Kidney (tissue), 14 donors: ENCODE measurements around the gene U2AF2. TPM values are rescaled to one million over a fixed set of nuclear protein-coding genes. Genes with fewer than 3 reads are reported as not detected.
"Not testable (repeated sequence)": the region's sequence is repeated elsewhere in the genome, so short reads cannot be mapped to it uniquely, and the experiment has no call there.

ENCODE experiments used
- DNase-seq, 5 donors: peaks; one replicate each; pipeline ENCODE4 v3.0.0-alpha.2; 2013 to 2020
- FAIRE-seq: peaks from 2 replicates; lab custom pipeline; 2012; peaks lifted over from hg19 to GRCh38; lab: Jason Lieb, UNC
- H3K27ac ChIP-seq, 2 donors: one replicate each; pipeline ENCODE4 v1.7.0; 2013; ENCODE audit warnings: low read depth in 2 of 2, low read length in 2 of 2, inconsistent platforms in 1 of 2
- H3K27me3 ChIP-seq: one replicate; pipeline ENCODE4 v1.7.1; 2013; ENCODE audit warnings: low read length, inconsistent platforms; ENCODE audit not compliant: control insufficient read depth, insufficient read depth
- H3K36me3 ChIP-seq, 3 donors: one replicate each; pipeline versions ENCODE4 v1.7.0 to v1.7.1; 2013; ENCODE audit warnings: low read length in 3 of 3, control low read depth in 1 of 3, inconsistent platforms in 1 of 3; ENCODE audit not compliant: insufficient read depth in 3 of 3, control insufficient read depth in 2 of 3
- H3K4me1 ChIP-seq, 3 donors: one replicate each; pipeline versions ENCODE4 v1.7.0 to v1.7.1; 2013; ENCODE audit warnings: low read length in 3 of 3, inconsistent platforms in 1 of 3, low read depth in 1 of 3; ENCODE audit not compliant: control insufficient read depth in 2 of 3, insufficient read depth in 2 of 3
- H3K4me3 ChIP-seq, 3 donors: one replicate each; pipeline versions ENCODE4 v1.7.0 to v1.8.1; 2013; ENCODE audit warnings: low read length in 3 of 3, control low read depth in 1 of 3, inconsistent platforms in 1 of 3
- H3K9ac ChIP-seq, 3 donors: one replicate each; pipeline versions ENCODE4 v1.7.0 to v1.7.1; 2013; ENCODE audit warnings: low read length in 3 of 3, control low read depth in 1 of 3, inconsistent platforms in 1 of 3
- H3K9me3 ChIP-seq, 3 donors: one replicate each; pipeline versions ENCODE4 v1.7.0 to v1.7.1; 2013; ENCODE audit warnings: low read length in 3 of 3, control low read depth in 1 of 3, inconsistent platforms in 1 of 3; ENCODE audit not compliant: control insufficient read depth in 2 of 3, insufficient read depth in 1 of 3
- intact Hi-C: fragments of 100-400 bp; cut with DNase I; formaldehyde crosslinking; loops from one replicate; pipeline ENCODE4 v1.11.1; 2022
- polyA plus RNA-seq: library from polyadenylated mRNA; stranded (reverse); fragments of 350-450 nt; fragmentation: Illumina TruSeq; extraction: RNeasy Lipid Tissue Mini Kit (QIAGEN cat#74804); gene quantifications from one replicate; pipeline ENCODE4 v1.2.3, GENCODE V29; 2014; ENCODE audit warnings: low read depth, low replicate concordance; ENCODE audit not compliant: insufficient read depth
- total RNA-seq: library from RNA; stranded (reverse); fragmentation: NEBNext Ultra II Directional; extraction: Animal tissue kit (Norgen Biotek cat#: 25700); gene quantifications from one replicate; pipeline ENCODE4 v1.2.1, GENCODE V29; 2021
- TF ChIP-seq, protein P1 (sequence below): IDR thresholded peaks from 3 replicates; pipeline ENCODE4 v1.5.1; 2012; ENCODE audit warnings: mild to moderate bottlenecking, moderate library complexity, borderline replicate concordance; ENCODE audit not compliant: insufficient read depth; ENCODE audit errors: extremely low read depth
- donor health status: control.
- donor health status: control.
- donor health status: control.
- donor health status: control.
- donor health status: control.
- donor health status: DM: yes; HTN: yes; CAD: no.
- donor health status: Normal renal cell carcinoma (clear cell type).

Gene U2AF2
- total and polyA plus RNA-seq, 2 donors from 2014 or later = 54.8 to 161 TPM

DNA sequence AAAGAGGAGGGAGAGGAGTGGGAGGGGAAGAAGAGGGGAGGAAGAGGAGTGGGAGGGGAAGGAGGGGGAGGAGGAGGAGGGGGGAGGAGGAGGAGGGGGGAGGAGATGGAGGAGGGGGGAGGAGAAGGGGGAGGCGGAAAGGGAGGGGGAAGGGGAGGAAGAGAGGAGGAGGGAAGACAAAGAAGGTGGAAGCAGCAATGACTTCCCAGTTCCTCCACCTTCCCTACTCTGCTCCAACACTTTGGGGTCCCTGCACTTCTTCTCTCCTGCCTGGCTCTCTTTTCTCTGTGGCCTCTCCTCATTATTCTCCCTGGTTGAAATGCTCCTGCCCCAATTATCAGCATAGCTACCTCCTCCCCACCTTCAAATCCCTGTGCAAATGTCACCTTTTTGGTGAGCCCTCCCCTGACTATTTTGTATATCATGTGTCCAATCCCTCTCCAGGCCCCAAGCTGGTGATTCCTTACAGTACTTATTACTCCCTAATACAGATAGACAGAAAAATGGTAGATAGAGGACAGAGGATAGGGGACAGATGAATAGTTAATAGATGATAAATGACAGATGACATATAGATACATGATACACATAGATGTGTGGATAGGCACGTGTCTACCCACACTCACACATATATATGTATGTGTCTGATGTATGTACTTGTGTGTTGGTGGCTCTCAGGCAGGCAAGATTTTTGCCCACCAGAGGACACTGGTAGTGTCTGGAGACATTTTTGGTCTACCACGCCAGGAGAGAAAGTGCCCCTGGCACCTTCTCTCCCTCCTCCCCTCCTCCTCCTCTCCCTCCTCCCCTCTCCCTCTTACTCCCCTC, 58.2 kb downstream of the U2AF2 start:
- Histone ChIP-seq H3K9ac (no peak overlapping the region), H3K4me3 (no peak overlapping the region), H3K27me3 (no peaks in the 10 kb centered on the region), H3K27ac (no peak overlapping the region), H3K4me1 (no peaks in the 10 kb centered on the region), H3K36me3 (no peaks in the 10 kb centered on the region), H3K9me3 (no peaks in the 10 kb centered on the region)
- intact Hi-C loops = no loop called here
- FAIRE-seq = no peak
- TF ChIP-seq, protein P1, sequence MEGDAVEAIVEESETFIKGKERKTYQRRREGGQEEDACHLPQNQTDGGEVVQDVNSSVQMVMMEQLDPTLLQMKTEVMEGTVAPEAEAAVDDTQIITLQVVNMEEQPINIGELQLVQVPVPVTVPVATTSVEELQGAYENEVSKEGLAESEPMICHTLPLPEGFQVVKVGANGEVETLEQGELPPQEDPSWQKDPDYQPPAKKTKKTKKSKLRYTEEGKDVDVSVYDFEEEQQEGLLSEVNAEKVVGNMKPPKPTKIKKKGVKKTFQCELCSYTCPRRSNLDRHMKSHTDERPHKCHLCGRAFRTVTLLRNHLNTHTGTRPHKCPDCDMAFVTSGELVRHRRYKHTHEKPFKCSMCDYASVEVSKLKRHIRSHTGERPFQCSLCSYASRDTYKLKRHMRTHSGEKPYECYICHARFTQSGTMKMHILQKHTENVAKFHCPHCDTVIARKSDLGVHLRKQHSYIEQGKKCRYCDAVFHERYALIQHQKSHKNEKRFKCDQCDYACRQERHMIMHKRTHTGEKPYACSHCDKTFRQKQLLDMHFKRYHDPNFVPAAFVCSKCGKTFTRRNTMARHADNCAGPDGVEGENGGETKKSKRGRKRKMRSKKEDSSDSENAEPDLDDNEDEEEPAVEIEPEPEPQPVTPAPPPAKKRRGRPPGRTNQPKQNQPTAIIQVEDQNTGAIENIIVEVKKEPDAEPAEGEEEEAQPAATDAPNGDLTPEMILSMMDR = no peak
- no peak for DNase-seq

DNA sequence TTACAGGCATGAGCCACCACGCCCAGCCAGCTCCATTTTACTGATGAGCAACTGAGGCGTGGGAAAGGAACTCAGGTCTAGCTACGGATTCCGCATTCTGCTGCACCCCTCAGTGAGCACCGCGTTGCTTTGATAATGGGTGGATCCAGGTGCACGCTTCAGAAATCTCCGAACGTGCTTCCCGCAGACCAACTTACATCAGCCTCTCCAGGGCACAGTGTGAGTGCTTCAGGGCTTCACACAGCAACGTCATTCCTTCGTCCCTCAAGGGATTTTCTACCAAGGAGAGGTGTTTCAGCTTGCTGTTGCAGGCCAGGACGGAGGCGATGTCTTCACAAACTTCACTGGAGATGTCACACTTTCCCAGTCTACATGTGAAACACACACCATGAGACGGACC, 61.7 kb downstream of the U2AF2 start:
- H3K36me3 ChIP-seq = no peaks in the 10 kb centered on the region
- intact Hi-C loops = no loop called here
- no peak overlapping the region for H3K9ac ChIP-seq
- no peak overlapping the region for H3K4me3 ChIP-seq
- DNase-seq (no peak), FAIRE-seq (no peak)
- H3K9me3 ChIP-seq = no peaks in the 10 kb centered on the region
- no peak overlapping the region for H3K27ac ChIP-seq
- H3K27me3 ChIP-seq = no peaks in the 10 kb centered on the region
- no peaks in the 10 kb centered on the region for H3K4me1 ChIP-seq
- TF ChIP-seq, protein P1 = no peak

DNA sequence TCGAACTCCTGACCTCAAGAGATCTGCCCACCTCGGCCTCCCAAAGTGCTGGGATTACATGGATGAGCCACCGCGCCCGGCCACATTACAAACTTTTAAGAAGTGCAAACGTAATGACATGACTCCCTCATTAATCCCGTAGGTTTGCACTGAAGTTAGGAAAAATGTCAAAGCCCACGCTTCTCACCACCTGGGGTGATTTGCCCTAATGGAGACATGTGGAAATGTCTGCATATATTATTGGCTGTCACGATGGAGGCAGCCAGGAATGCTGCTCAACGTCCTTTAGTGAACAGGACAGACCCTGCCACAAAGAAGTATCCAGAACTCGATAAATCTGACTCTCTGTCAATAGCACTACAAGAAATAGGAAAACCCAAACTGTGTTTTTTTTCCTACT, 62.4 kb downstream of the U2AF2 start:
- no peaks in the 10 kb centered on the region for H3K4me1 ChIP-seq
- TF ChIP-seq, protein P1 = no peak
- DNase-seq = no peak
- H3K36me3 ChIP-seq = no peaks in the 10 kb centered on the region
- intact Hi-C loops = no loop called here
- H3K9me3 ChIP-seq = no peaks in the 10 kb centered on the region
- H3K4me3 ChIP-seq = no peak overlapping the region
- H3K27me3 ChIP-seq = no peaks in the 10 kb centered on the region
- no peak for FAIRE-seq
- no peak overlapping the region for H3K27ac ChIP-seq
- H3K9ac ChIP-seq = no peak overlapping the region

DNA sequence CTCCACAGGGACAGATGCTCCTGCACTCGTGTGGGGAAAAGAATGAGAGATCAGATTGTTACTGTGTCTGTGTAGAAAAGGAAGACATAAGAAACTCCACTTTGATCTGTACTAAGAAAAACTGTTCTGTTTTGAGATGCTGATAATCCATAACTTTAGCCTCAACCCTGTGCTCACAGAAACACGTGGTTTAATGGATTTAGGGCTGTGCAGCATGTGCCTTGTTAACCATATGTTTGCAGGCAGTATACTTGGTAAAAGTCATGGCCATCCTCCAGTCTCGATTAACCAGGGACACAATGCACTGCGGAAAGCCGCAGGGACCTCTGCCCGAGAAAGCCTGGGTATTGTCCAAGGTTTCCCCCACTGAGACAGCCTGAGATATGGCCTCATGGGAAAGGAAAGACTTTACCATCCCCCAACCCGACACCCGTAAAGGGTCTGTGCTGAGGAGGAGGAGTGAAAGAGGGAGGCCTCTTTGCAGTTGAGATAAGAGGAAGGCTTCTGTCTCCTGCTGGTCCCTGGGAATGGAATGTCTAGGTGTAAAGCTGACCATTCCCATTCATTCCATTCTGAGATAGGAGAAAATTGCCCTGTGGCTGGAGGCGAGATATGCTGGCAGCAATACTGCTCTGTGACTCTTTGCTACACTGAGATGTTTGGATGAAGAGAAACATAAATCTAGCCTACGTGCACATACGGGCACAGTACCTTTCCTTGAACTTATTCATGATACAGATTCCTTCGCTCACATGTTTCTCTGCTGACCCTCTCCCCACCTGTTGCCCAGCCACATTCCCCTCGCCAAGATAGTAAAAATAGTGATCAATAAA, 63.3 kb downstream of the U2AF2 start:
- H3K27me3 ChIP-seq, H3K36me3 ChIP-seq, H3K4me3 ChIP-seq, intact Hi-C loops, H3K27ac ChIP-seq, FAIRE-seq, H3K9me3 ChIP-seq, DNase-seq, H3K4me1 ChIP-seq, H3K9ac ChIP-seq: not testable (repeated sequence)
